HG02623 (cell line): Measurements from ENCODE around the gene EBPL.
"Not testable (repeated sequence)": the region's sequence is repeated elsewhere in the genome, so short reads cannot be mapped to it uniquely, and the experiment has no call there.

ENCODE experiments used
- ATAC-seq: cut with Tn5 transposase; IDR thresholded peaks from one replicate; pipeline ENCODE4 v1.9.1; 2021; ENCODE audit warnings: moderate library complexity; ENCODE audit not compliant: unreplicated experiment

Gene EBPL

GRCh38 chr13:49690995-49691784, at the start of gene EBPL:
EBPL (minus strand) TSS chr13:49691486; CDS start chr13:49691424, 62 bp downstream.
- ATAC-seq = peak; percentile 98

GRCh38 chr13:49740870-49741269, 49.6 kb upstream of the EBPL start:
- no peak for ATAC-seq

GRCh38 chr13:49739498-49740187, 48.4 kb upstream of the EBPL start:
- ATAC-seq = no peak

- no peak for ATAC-seq
Observed at GRCh38 chr13:49733181-49733951, 42.1 kb upstream of the EBPL start.

- no peak for ATAC-seq
Observed at GRCh38 chr13:49731766-49732165, 40.5 kb upstream of the EBPL start.

GRCh38 chr13:49716615-49717014, 25.3 kb upstream of the EBPL start:
- no peak for ATAC-seq

- no peak for ATAC-seq
Observed at GRCh38 chr13:49714757-49715156, 23.5 kb upstream of the EBPL start.

- no peak for ATAC-seq
Observed at GRCh38 chr13:49711218-49711863, 20.1 kb upstream of the EBPL start.

- ATAC-seq = not testable (repeated sequence)
Observed at GRCh38 chr13:49704264-49704663, 13.0 kb upstream of the EBPL start.

- ATAC-seq = no peak
Observed at GRCh38 chr13:49701491-49701890, 10.2 kb upstream of the EBPL start.

- no peak for ATAC-seq
Observed at GRCh38 chr13:49697468-49697867, 6.2 kb upstream of the EBPL start.

- no peak for ATAC-seq
Observed at GRCh38 chr13:49694446-49694845, 3.2 kb upstream of the EBPL start.

- ATAC-seq = no peak
Observed at GRCh38 chr13:49693877-49694276, 2.6 kb upstream of the EBPL start.

GRCh38 chr13:49693191-49693733, 2.0 kb upstream of the EBPL start:
- no peak for ATAC-seq

- peak; percentile 9 for ATAC-seq
Observed at GRCh38 chr13:49690133-49690994, 922 bp downstream of the EBPL start.

GRCh38 chr13:49683489-49683888, 7.8 kb downstream of the EBPL start:
- ATAC-seq = no peak

- no peak for ATAC-seq
Observed at GRCh38 chr13:49681842-49682435, 9.3 kb downstream of the EBPL start.

GRCh38 chr13:49679246-49679645, 12.0 kb downstream of the EBPL start:
- no peak for ATAC-seq

- ATAC-seq = no peak
Observed at GRCh38 chr13:49678191-49678914, 12.9 kb downstream of the EBPL start.
